Loucy (cell line): ENCODE measurements around the gene TMEM176A.

ENCODE experiments used
- CTCF ChIP-seq: fragments of 200-600 bp; sonication (generic); conservative IDR thresholded peaks from 2 replicates; pipeline ENCODE4 v1.5.1; 2014; ENCODE audit warnings: mild to moderate bottlenecking, antibody characterized with exemption, low read length
- EZH2phosphoT487 ChIP-seq: fragments of 200-600 bp; IDR thresholded peaks from 2 replicates; pipeline ENCODE4 v1.6.1; 2018; ENCODE audit warnings: antibody characterized with exemption, mild to moderate bottlenecking, moderate library complexity, borderline replicate concordance

GRCh38 chr7:150854066-150855000, 53.8 kb downstream of the TMEM176A start:
- TF ChIP-seq CTCF = no peak
- TF ChIP-seq EZH2phosphoT487 = no peak
